H9 (cell line): ENCODE measurements around the gene N4BP2. TPM values are rescaled to one million over a fixed set of nuclear protein-coding genes. Genes with fewer than 3 reads are reported as not detected.
A peak's percentile ranks its signal among the peaks of the same experiment; 100 is the strongest.

ENCODE experiments used
- DNase-seq: peaks from one replicate; pipeline ENCODE4 v3.0.0-alpha.2; 2017
- H2AFZ ChIP-seq: one replicate; pipeline ENCODE4 v1.6.1; 2013; ENCODE audit warnings: mild to moderate bottlenecking, low read length, control low read depth, moderate library complexity
- H2AK5ac ChIP-seq: 2 replicates; pipeline ENCODE4 v1.6.1; 2013; ENCODE audit warnings: low read length, control low read depth, mixed read lengths; ENCODE audit not compliant: insufficient read length
- H2BK120ac ChIP-seq: one replicate; pipeline ENCODE4 v1.6.1; 2013; ENCODE audit warnings: low read depth, mild to moderate bottlenecking, low read length, control low read depth, inconsistent platforms; ENCODE audit not compliant: poor library complexity, severe bottlenecking
- H2BK12ac ChIP-seq: 2 replicates; pipeline ENCODE4 v1.6.1; 2013; ENCODE audit warnings: low read length, control low read depth, mixed read lengths, low read depth; ENCODE audit not compliant: insufficient read length
- H2BK15ac ChIP-seq: 2 replicates; pipeline ENCODE4 v1.6.1; 2013; ENCODE audit warnings: low read depth, low read length, control low read depth
- H2BK20ac ChIP-seq: one replicate; pipeline ENCODE4 v1.6.1; 2013; ENCODE audit warnings: low read depth, mild to moderate bottlenecking, low read length, control low read depth, inconsistent platforms; ENCODE audit not compliant: poor library complexity, severe bottlenecking
- H2BK5ac ChIP-seq: 2 replicates; pipeline ENCODE4 v1.6.1; 2013; ENCODE audit warnings: low read length, control low read depth, mixed read lengths; ENCODE audit not compliant: insufficient read length
- H3K14ac ChIP-seq: 2 replicates; pipeline ENCODE4 v1.6.1; 2013; ENCODE audit warnings: low read length, control low read depth; ENCODE audit not compliant: insufficient read depth
- H3K18ac ChIP-seq: 2 replicates; pipeline ENCODE4 v1.6.1; 2013; ENCODE audit warnings: low read depth, mild to moderate bottlenecking, mixed read lengths, low read length, control low read depth; ENCODE audit not compliant: insufficient read length
- H3K23ac ChIP-seq: 2 replicates; pipeline ENCODE4 v1.6.1; 2013; ENCODE audit warnings: low read length, control low read depth, mixed read lengths, low read depth; ENCODE audit not compliant: insufficient read length
- H3K23me2 ChIP-seq: 2 replicates; pipeline ENCODE4 v1.6.1; 2013; ENCODE audit warnings: low read depth, mild to moderate bottlenecking, mixed read lengths, low read length, control low read depth; ENCODE audit not compliant: insufficient read length, poor library complexity, severe bottlenecking
- H3K27ac ChIP-seq: 2 replicates; pipeline ENCODE4 v1.5.1; 2013; ENCODE audit warnings: low read length, control low read depth, mixed read lengths, low read depth; ENCODE audit not compliant: insufficient read length
- H3K27me3 ChIP-seq: 2 replicates; pipeline ENCODE4 v1.6.1; 2013; ENCODE audit warnings: low read length, control low read depth, inconsistent platforms; ENCODE audit not compliant: insufficient read depth
- H3K4ac ChIP-seq: 2 replicates; pipeline ENCODE4 v1.6.1; 2013; ENCODE audit warnings: low read depth, mild to moderate bottlenecking, control low read depth, inconsistent platforms, low read length, moderate library complexity
- H3K4me1 ChIP-seq: 2 replicates; pipeline ENCODE4 v1.6.1; 2013; ENCODE audit warnings: low read length, control low read depth, inconsistent platforms; ENCODE audit not compliant: insufficient read depth
- H3K4me2 ChIP-seq: 2 replicates; pipeline ENCODE4 v1.6.1; 2013; ENCODE audit warnings: low read length, control low read depth, mixed read lengths; ENCODE audit not compliant: insufficient read length, insufficient read depth
- H3K56ac ChIP-seq: 2 replicates; pipeline ENCODE4 v1.6.1; 2013; ENCODE audit warnings: low read depth, mild to moderate bottlenecking, mixed read lengths, low read length, control low read depth; ENCODE audit not compliant: insufficient read length
- H3K79me1 ChIP-seq: 2 replicates; pipeline ENCODE4 v1.6.1; 2013; ENCODE audit warnings: low read depth, mild to moderate bottlenecking, moderate library complexity, low read length, control low read depth, inconsistent platforms; ENCODE audit not compliant: insufficient read depth, poor library complexity, severe bottlenecking
- H3K79me2 ChIP-seq: 2 replicates; pipeline ENCODE4 v1.6.1; 2013; ENCODE audit warnings: low read length, control low read depth, inconsistent platforms; ENCODE audit not compliant: insufficient read depth
- H3K9ac ChIP-seq: 2 replicates; pipeline ENCODE4 v1.6.1; 2013; ENCODE audit warnings: low read length, control low read depth, mixed read lengths; ENCODE audit not compliant: insufficient read length; ENCODE audit errors: extremely low read depth
- H3K9me3 ChIP-seq: one replicate; pipeline ENCODE4 v1.6.1; 2013; ENCODE audit warnings: low read depth, low read length, inconsistent platforms; ENCODE audit not compliant: control insufficient read depth
- H3T11ph ChIP-seq: one replicate; pipeline ENCODE4 v1.6.1; 2013; ENCODE audit warnings: mild to moderate bottlenecking, low read length, control low read depth, inconsistent platforms
- H4K20me1 ChIP-seq: one replicate; pipeline ENCODE4 v1.6.1; 2013; ENCODE audit not compliant: control insufficient read depth, insufficient read length, insufficient read depth
- H4K5ac ChIP-seq: 2 replicates; pipeline ENCODE4 v1.6.1; 2013; ENCODE audit warnings: low read depth, mild to moderate bottlenecking, mixed read lengths, low read length, control low read depth; ENCODE audit not compliant: insufficient read length
- H4K8ac ChIP-seq: replicated peaks from 2 replicates; pipeline ENCODE4 v1.6.1; 2013; ENCODE audit warnings: low read length, control low read depth, mixed read lengths, low read depth; ENCODE audit not compliant: insufficient read length
- H4K91ac ChIP-seq: 2 replicates; pipeline ENCODE4 v1.6.1; 2013; ENCODE audit warnings: low read depth, mild to moderate bottlenecking, moderate library complexity, mixed read lengths, low read length, control low read depth; ENCODE audit not compliant: insufficient read length
- H3K27ac Mint-ChIP-seq, 3 experiments: 2 replicates in 2 of 3; 3 replicates in 1 of 3; pipeline ENCODE4 v1.8.0; 2020 to 2021; ENCODE audit warnings: mixed read lengths in 3 of 3, mild to moderate bottlenecking in 1 of 3, moderate library complexity in 1 of 3
- H3K27me3 Mint-ChIP-seq: 2 replicates; pipeline ENCODE4 v1.8.0; 2021; ENCODE audit warnings: low read depth, mild to moderate bottlenecking, moderate library complexity, mixed read lengths
- H3K36me3 Mint-ChIP-seq, 3 experiments: 2 replicates in 2 of 3; 3 replicates in 1 of 3; pipeline ENCODE4 v1.8.0; 2020 to 2021; ENCODE audit warnings: low read depth in 3 of 3, mixed read lengths in 3 of 3; ENCODE audit not compliant: insufficient read depth in 1 of 3
- H3K4me1 Mint-ChIP-seq, 2 experiments: 2 replicates each; pipeline ENCODE4 v1.8.0; 2020; ENCODE audit warnings: mixed read lengths in 2 of 2
- H3K4me3 Mint-ChIP-seq, 2 experiments: 2 replicates in 1 of 2; 3 replicates in 1 of 2; pipeline ENCODE4 v1.8.0; 2020 to 2021; ENCODE audit warnings: mild to moderate bottlenecking in 2 of 2, mixed read lengths in 2 of 2, moderate library complexity in 1 of 2
- H3K9me3 Mint-ChIP-seq, 2 experiments: 2 replicates in 1 of 2; 3 replicates in 1 of 2; pipeline ENCODE4 v1.8.0; 2020; ENCODE audit warnings: mild to moderate bottlenecking in 2 of 2, mixed read lengths in 2 of 2, moderate library complexity in 1 of 2
- CTCF ChIP-seq: fragments of 200-600 bp; sonication (generic); conservative IDR thresholded peaks from 3 replicates; pipeline ENCODE4 v1.8.0; 2021; ENCODE audit warnings: antibody characterized with exemption, mild to moderate bottlenecking
- WGBS: extraction: QIAGEN DNeasy Blood & Tissue Kit; methylation state at CpG from one replicate; pipeline ENCODE4 v1.1.7; 2013; ENCODE audit warnings: missing lambda C conversion rate, low lambda C conversion rate, mixed read lengths; ENCODE audit not compliant: insufficient read length; ENCODE audit errors: extremely low coverage; 5-methylcytosine and 5-hydroxymethylcytosine counted together
- total RNA-seq: library from RNA; stranded (reverse); gene quantifications from 2 replicates; pipeline ENCODE4 v1.2.1, GENCODE V29; 2021

Gene N4BP2
- total RNA-seq, 1 experiment from 2014 or later: 35.0 TPM

GRCh38 chr4:40195182-40196177 lies 138.8 kb downstream of the N4BP2 start:
- H3K56ac ChIP-seq: no peak overlapping the region
- H3K27me3 ChIP-seq: no peaks in the 10 kb centered on the region
- no peaks in the 10 kb centered on the region for H3K9me3 ChIP-seq
- H3K4me1 ChIP-seq: peaks cover 10% of the 10 kb centered on the region; the same call in 1 of the 2 replicates
- H2BK20ac ChIP-seq: no peak overlapping the region
- H3K14ac ChIP-seq: no peak overlapping the region
- DNase-seq: no peak
- no peak overlapping the region for H3K4ac ChIP-seq
- H3K18ac ChIP-seq: no peak overlapping the region
- Mint-ChIP-seq H3K4me1 (peaks cover 78 to 86% of the 10 kb centered on the region in 2 experiments), H3K36me3 (no peaks in the 10 kb centered on the region), H3K9me3 (peaks cover 0 to 3% of the 10 kb centered on the region in 2 experiments; a peak in 1 of 5 replicates), H3K4me3 (peak overlapping the region in 1 of 2 experiments; percentile 92; a peak in 2 of 5 replicates), H3K27me3 (no peaks in the 10 kb centered on the region), H3K27ac (peak overlapping the region in 2 of 3 experiments; percentile 56 to 100; a peak in 5 of 7 replicates)
- H4K5ac ChIP-seq: no peak overlapping the region
- no peak overlapping the region for H2BK15ac ChIP-seq
- no peak overlapping the region for H2BK5ac ChIP-seq
- no peak overlapping the region for H2BK12ac ChIP-seq
- no peaks in the 10 kb centered on the region for H3K79me1 ChIP-seq
- no peak for TF ChIP-seq CTCF
- no peak overlapping the region for H2AK5ac ChIP-seq
- no CpG with 5 or more reads among the region's 10 CpGs for WGBS
- H3K27ac ChIP-seq: peak overlapping the region; percentile 27
- no peak overlapping the region for H3K4me2 ChIP-seq
- H3K79me2 ChIP-seq: peaks cover 4% of the 10 kb centered on the region; the same call in 1 of the 2 replicates
- H4K8ac ChIP-seq: no peak overlapping the region
- peak overlapping the region; percentile 57 for H2BK120ac ChIP-seq
- H3K9ac ChIP-seq: no peak overlapping the region
- H2AFZ ChIP-seq: no peak overlapping the region
- H3K23ac ChIP-seq: no peak overlapping the region
- no peaks in the 10 kb centered on the region for H4K20me1 ChIP-seq
- H4K91ac ChIP-seq: no peak overlapping the region
- H3K23me2 ChIP-seq: peaks cover 5% of the 10 kb centered on the region
- no peak overlapping the region for H3T11ph ChIP-seq
